Right lung (tissue), 10 donors: ENCODE data around the gene MROH2A. TPM values are rescaled to one million over a fixed set of nuclear protein-coding genes. Genes with fewer than 3 reads are reported as not detected.
"Not testable (repeated sequence)": the region's sequence is repeated elsewhere in the genome, so short reads cannot be mapped to it uniquely, and the experiment has no call there.

ENCODE experiments used
- DNase-seq, 2 donors: peaks; one replicate each; pipeline ENCODE4 v3.0.0-alpha.2; 2013
- long read RNA-seq, 8 donors: transcript quantifications; one replicate each; lab custom pipeline, GENCODE V29; 2026
- polyA plus RNA-seq, 5 donors: library from polyadenylated mRNA; unstranded; fragments of 120-200 nt; gene quantifications; one replicate each; pipeline versions ENCODE4 v1.2.1 to v1.2.3, GENCODE V29; 2013; ENCODE audit warnings: inconsistent platforms in 1 of 5, low replicate concordance in 1 of 5; ENCODE audit not compliant: insufficient read length in 5 of 5, insufficient read depth in 1 of 5

Gene MROH2A, protein sequence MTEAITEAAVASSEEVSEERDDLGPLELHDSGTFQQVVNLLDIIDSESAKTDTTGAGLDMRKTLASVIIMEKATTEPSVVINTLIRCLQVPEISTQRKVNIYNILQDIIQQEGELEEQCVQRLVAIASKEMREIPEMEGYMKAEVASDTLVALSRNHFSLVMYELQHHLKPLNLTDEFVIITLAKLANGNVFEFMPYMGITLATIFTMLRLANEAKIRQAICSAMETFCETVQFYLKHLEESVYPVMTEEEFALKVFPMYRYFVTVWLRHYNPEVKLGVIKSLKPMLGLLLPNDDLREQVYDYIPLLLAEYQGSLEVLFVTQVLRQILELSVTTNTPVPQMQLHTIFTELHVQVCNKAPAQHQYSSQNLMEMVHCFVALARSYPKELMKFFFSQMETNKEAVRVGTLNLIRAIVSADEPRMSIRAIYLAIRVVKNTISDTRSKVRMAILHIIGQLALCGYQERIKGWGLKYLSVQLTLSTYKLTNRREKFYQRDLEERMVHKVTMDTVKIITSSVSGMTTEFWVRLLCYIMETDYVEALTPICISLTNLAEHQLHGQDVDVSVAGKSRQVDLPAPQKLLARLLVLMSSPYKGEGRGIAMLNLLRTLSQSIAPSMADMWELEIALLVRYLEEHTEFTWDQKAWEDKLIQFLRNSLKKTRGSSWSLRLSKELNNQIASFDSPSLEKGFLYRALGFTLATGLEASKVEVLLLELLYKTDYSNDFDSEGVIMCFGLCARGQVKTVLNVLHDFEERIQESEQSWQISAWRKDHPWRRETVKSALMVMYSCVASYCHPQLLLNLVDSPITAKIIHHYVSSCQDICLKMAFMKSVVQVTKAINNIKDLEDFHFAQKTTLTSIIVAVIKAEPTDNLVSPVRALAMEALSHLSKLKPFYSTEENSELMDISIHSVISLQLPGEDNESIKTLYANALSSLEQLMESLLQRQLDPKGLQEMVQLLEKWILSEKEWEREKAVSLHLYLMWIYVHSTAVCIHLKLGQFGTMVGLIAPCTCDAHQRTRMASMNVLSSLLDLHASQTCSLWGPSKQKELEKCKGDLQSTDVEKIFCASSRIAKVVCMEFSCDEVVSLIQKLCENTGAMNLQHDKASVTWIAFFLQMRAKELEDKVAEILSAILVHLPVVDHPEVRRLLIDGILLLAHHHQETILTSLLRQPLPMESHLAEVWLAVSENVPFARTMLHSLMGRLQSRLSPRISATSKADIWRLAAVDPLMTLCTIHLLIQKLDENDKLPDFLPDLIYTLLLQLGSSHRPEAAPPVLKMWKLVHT (N-terminal part only)
- 1 to 10 TPM in 1 of 5 donors, under 1 TPM in 4; 0.27 to 1.3 (median 0.55) TPM for polyA plus RNA-seq
- long read RNA-seq, donor 1: 0 reads
- long read RNA-seq, donor 2: 0 reads
- long read RNA-seq, donor 3: 0 reads
- long read RNA-seq, donor 4: 0 reads
- long read RNA-seq, donor 5, partial matches to known transcripts: 27 of 103 reads
- long read RNA-seq, donor 5, other reads (novel, unspliced or antisense): 76 of 103 reads
- long read RNA-seq, donor 6: 0 reads
- long read RNA-seq, donor 7: 0 reads
- long read RNA-seq, donor 8: 0 reads

DNA sequence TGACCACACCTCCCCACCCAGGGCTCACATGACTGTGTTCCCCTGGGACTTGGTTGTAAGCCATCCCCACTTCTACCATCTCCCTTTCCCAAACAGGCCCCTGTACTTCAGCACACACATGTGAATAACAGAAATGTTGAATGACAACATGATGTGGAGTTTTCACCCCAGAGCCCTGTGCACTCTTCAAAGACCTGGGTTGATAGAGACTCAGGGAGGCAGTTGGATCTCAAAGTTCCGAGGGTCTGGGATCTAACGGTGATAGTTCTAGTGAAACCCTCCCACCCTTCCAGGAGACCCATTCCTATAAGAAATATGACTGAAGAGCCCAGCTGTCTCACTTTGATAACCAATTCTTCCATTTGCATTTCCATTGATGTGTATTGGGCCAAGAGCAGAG is at the start of gene MROH2A:
TSS of gene MROH2A (plus strand) at position 301 of the 400 bp plus-strand sequence. CDS start 1,029 bp downstream, outside the sequence.
- DNase-seq: no peak

DNA sequence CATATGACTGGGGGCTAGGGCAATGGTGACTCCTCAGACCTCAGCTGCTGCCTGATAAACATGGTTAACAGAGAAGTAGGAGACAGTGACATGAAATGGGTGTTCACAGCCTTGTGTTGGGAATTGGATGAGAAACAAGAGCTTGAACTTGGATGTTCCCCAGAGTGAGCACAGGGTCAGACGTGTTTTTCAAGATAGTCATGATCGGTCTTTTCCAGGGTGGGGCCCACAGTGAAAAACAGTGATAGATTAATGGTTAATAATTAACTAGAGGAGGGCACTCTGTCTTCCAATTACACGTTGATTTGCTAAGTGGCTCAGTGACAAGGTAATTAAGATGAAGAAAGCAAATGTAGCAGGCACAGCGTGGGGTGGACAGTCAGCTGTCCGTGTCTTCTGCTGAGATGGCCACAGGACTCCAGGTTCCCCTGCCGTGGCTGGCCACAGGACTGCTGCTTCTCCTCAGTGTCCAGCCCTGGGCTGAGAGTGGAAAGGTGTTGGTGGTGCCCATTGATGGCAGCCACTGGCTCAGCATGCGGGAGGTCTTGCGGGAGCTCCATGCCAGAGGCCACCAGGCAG is 49.3 kb upstream of the MROH2A start, which contains the start of gene UGT1A3:
TSS of gene UGT1A3 (plus strand) at position 320 of the 579 bp plus-strand sequence. CDS start at position 405, 85 bp downstream.
- no peak for DNase-seq

DNA sequence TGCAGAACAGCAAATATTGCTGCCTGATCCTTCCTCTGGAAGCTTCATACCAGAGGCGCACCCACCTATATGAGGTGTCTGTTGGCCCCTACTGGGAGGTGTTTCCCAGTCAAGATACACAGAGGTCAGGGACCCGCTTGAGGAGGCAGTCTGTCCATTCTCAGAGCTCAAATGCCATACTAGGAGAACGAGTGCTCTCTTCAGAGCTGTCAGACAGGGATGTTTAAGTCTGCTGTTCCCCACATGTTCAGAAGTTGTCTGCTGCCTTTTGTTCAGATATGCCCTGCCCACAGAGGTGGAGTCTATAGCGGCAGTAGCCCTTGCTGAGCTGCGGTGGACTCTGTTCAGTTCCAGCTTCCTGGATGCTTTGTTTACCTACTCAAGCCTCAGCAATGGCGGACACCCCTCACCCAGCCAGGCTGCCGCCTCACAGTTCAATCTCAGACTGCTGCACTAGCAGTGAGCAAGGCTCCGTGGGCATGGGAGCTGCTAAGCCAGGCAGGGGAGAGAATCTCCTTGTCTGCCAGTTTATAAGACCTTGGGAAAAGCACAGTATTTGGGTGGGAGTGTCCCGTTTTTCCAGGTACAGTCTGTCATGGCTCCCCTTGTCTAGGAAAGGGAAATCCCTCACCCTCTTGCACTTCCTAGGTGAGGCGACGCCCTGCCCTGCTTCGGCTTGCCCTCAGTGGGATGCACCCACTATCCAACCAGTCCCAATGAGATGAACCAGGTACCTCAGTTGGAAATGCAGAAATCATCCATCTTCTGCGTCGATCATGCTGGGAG is 41.1 kb upstream of the MROH2A start:
- DNase-seq: not testable (repeated sequence)

DNA sequence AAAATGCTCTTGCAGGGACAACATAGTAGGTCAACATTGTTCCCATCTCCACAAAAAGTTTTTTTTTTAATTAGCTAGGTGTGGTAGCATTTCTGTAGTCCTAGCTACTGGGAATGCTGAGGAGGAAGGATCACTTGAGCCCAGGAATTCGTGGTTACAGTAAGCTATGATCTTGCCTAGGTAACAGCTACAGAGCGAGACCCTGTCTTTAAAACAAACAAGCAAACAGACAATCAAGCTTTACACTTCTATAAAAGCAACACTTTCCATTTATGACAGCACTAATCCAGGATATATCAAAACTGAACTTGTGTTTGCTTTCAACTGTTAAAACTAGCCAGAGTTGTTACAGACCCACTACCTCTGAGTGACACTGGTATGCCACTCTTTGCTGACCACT is 37.3 kb upstream of the MROH2A start:
- DNase-seq: no peak

DNA sequence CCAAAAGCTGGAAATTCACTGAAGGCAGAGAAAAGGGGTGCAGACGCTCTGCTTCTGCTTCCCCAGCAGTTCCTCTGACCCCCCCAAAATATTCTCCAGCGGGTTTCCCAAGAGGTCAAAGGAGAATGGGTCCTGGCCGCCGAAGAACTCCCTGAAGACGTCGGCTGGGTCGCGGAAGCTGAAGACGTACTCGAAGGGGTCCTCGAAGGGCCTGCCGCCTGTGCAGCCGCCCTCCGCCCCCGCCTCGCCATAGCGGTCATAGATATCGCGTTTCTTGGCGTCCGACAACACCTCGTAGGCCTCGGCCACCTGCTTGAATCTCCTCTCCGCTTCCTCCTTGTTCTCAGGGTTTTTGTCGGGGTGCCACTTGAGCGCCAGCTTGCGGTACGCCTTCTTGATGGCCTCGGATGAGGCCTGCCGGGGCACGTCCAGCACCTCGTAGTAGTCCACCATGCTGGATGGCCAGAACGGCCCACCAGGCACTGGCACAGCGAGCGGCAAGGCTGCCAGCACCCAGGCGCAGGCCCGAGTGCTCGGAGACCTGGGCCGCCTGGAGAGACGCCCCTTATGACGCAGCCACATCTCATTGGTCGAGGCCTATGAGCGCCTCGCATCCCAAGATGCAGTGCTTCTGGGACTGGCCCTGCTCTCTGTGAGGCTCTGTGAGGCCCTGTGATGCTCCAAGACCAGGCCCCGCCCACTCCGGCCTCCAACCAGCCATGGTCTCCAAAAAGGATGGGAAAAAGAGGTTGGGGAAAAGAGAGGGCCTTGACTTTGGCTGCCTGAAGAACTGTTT is 34.5 kb upstream of the MROH2A start:
- no peak for DNase-seq

DNA sequence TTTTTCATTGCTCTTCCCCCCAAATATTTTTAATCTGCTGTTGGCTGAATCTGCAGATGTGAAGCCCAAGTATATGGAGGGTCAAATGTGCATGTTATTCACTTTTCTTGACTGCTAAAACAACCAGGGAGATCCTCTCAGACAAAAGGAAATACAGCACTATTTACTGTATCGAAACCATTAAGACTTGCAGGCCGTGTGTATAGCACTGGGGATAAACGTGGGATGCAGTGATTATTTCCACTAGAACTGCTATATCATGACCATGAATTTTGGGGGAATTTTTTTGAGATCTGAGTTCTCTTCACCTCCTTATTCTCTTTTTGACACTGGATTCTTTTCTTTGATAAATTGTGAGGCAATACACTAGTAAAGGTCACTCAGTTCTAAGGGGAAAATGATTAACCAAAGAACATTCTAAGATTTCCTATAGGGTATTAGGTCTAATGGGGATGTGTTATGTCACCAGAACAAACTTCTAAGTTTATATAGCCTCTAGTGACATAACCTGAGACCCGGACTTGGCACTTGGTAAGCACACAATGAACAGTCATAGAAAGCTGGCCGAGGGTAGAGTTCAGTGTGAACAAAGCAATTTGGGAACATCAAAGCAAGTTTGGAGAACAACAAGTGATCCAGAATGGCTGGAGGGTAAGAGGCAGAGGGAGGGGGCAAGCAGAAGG is 32.9 kb upstream of the MROH2A start:
- DNase-seq: no peak

DNA sequence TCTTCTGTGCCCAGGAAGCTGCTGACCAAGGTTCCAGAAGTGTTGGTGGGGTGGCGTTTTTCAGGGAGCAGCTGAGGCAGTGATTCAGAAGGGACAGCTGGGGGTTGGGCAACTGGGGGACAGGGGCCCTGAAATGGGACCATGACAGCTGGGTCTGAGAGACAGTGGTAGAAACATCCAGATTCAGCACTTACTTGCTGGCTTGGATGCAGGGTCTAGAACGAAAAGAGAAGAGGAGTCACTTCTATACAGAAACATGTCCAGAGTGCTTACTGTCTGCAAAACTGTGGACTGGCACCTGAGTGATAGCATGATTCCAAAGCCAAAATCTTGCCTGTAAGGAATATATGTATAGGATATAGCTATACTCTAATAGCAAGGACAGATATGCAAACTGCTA is 32.3 kb upstream of the MROH2A start:
- DNase-seq: not testable (repeated sequence)

DNA sequence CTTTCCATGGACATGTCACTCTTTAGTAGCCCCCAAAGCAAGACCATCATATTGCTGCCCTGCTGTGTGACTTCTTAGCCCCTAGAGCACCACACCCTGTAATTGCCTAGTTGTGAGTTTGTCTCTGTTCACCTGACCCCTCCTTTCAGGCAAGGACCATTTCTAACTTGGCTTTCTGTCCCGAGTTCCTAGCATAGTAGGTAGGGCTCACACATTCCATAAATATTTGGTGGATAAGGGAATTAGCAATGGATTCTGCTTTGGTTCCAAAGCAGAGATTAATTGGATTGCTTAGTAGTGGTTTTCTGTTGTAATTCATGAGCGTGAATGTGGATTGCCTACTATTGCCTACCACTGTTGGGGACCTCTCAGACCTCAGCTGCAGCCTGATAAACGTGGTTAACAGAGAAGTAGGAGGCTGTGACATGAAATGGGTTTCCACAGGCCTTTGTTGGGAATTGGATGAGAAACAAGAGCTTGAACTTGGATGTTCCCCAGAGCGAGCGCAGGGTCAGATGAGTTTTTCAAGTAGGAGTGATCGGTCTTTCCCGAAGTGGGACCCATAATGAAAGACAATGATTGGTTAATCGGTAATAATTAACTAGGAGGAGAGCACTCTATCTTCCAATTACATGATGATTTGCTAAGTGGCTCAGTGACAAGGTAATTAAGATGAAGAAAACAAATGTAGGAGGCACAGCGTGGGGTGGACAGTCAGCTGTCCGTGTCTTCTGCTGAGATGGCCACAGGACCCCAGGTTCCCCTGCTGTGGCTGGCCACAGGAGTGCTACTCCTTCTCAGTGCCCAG is 31.5 kb upstream of the MROH2A start:
- DNase-seq: no peak

DNA sequence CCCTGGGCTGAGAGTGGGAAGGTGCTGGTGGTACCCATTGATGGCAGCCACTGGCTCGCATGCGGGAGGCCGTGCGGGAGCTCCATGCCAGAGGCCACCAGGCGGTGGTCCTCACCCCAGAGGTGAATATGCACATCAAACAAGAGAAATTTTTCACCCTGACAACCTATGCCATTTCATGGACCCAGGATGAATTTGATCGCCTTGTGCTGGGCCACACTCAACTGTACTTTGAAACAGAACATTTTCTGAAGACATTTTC is 30.9 kb upstream of the MROH2A start:
- DNase-seq: no peak

DNA sequence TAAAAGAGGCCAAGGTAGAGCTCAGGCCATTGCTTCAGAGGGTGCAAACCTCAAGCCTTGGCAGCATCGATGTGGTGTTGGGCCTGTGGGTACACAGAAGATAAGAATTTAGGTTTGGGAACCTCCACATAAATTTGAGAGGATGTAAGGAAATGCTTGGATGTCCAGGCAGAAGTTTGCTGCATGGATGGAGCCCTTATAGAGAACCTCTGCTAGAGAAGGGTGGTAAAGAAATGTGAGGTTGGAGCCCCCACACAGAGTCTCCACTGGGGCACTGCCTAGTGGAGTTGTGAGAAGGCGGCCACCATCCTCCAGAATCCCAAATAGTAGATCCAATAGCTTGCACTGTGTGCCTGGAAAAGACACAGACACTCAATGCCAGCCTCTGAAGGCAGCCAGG is 27.4 kb upstream of the MROH2A start:
- not testable (repeated sequence) for DNase-seq

DNA sequence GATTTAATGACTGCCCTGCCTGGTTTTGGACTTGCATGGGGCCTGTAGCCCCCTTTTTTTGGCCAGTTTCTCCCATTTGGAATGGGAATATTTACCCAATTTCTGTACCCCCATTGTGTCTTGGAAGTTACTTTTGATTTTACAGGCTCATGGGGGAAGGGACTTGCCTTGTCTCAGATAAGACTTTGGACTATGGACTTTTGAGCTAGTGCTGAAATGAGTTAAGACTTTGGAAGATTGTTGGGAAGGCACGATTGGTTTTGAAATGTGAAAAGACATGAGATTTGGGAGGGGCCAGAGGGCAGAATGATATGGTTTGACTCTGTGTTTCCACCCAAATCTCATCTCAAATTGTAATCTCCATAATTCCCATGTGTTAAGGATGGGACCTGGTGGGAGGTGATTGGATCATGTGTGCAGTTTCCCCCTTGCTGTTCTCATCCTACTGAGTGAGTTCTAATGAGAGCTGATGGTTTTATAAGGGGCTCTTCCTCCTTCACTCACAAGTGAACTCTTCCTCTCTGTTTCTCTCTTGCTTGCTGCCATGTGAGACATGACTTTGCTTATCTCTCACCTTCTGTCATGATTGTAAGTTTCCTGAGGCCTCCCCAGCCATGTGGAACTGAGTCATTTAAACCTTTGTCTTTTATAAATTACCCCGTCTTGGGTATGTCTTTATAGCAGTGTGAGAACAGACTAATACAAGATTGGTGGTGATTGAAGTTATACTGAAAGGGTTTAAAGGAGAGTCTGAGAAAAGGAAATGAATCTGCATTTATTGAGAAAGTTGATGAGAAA is 26.7 kb upstream of the MROH2A start:
- not testable (repeated sequence) for DNase-seq

DNA sequence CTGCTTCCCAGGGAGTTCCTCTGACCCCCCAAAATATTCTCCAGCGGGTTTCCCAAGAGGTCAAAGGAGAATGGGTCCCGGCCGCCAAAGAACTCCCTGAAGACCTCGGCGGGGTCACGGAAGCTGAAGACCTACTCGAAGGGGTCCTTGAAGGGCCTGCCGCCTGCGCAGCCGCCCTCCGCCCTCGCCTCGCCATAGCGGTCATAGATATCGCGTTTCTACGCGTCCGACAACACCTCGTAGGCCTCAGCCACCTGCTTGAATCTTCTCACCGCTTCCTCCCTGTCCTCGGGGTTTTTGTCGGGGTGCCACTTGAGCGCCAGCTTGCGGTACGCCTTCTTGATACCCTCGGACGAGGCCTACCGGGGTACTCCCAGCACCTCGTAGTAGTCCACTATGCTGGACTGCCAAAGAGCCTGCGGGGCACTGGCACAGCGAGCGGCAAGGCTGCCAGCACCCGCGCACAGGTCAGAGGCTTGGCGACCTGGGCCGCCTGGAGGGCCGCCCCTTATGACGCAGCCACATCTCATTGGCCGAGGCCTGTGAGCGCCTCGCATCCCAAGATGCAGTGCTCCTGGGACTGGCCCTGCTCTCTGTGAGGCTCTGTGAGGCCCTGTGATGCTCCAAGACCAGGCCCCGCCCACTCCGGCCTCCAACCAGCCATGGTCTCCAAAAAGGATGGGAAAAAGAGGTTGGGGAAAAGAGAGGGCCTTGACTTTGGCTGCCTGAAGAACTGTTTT is 23.1 kb upstream of the MROH2A start:
- no peak for DNase-seq

DNA sequence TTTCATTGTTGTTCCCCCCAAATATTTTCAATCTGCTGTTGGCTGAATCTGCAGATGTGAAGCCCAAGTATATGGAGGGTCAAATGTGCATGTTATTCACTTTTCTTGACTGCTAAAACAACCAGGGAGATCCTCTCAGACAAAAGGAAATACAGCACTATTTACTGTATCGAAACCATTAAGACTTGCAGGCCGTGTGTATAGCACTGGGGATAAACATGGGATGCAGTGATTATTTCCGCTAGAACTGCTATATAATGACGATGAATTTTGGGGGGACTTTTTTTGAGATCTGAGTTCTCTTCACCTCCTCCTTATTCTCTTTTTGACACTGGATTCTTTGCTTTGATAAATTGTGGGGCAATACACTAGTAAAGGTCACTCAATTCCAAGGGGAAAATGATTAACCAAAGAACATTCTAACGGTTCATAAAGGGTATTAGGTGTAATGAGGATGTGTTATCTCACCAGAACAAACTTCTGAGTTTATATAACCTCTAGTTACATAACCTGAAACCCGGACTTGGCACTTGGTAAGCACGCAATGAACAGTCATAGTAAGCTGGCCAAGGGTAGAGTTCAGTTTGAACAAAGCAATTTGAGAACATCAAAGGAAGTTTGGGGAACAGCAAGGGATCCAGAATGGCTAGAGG is 21.6 kb upstream of the MROH2A start:
- DNase-seq: no peak

DNA sequence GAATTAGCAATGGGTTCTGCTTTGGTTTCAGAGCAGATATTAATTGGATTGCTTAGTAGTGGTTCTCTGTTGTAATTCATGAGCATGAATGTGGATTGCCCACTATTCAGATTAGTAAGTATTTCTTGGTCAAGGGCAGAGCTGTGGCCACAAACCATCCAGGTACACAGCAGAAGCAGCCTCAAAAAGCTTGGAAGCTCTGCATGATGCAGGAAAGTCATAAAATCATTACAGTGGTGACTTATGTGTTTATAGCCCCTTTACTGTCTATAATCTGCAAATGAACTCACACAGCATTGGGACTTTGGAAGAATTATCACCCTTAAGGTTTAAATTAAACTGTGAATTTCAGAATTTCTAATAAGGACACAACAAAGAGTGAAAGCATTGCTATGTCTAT is 20.0 kb upstream of the MROH2A start:
- DNase-seq: no peak

DNA sequence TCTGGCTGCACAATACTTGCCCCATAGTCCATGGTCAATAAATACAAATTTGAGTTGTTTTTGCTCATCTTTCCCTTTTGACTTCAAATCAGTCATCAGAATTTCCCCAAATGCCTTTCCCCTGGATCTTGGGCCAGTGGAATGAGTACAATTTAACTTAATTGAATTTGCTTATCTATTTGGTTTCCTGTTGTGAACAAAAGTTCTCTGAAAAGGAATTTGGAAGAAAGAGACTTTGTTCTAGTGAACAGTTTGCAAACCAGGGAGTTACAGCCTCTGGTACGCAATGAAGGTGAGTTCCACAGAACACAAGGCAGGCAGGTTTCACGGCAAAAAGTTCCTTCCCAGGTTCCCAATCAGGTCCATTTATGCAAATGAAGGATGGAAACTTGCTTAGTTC is 19.3 kb upstream of the MROH2A start:
- DNase-seq: no peak

DNA sequence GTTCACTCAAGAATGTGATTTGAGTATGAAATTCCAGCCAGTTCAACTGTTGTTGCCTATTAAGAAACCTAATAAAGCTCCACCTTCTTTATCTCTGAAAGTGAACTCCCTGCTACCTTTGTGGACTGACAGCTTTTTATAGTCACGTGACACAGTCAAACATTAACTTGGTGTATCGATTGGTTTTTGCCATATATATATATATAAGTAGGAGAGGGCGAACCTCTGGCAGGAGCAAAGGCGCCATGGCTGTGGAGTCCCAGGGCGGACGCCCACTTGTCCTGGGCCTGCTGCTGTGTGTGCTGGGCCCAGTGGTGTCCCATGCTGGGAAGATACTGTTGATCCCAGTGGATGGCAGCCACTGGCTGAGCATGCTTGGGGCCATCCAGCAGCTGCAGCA is 18.1 kb upstream of the MROH2A start, which contains the start of gene UGT1A1:
TSS of gene UGT1A1 (plus strand) at position 228 of the 400 bp plus-strand sequence. CDS start at position 246, 18 bp downstream.
- DNase-seq: no peak
